GM19238 (cell line): Measurements from ENCODE around the gene ELMO1.

ENCODE experiments used
- DNase-seq: peaks from one replicate; pipeline ENCODE4 v3.0.0; 2011; ENCODE audit warnings: low spot score; ENCODE audit not compliant: insufficient read length

Gene ELMO1, protein sequence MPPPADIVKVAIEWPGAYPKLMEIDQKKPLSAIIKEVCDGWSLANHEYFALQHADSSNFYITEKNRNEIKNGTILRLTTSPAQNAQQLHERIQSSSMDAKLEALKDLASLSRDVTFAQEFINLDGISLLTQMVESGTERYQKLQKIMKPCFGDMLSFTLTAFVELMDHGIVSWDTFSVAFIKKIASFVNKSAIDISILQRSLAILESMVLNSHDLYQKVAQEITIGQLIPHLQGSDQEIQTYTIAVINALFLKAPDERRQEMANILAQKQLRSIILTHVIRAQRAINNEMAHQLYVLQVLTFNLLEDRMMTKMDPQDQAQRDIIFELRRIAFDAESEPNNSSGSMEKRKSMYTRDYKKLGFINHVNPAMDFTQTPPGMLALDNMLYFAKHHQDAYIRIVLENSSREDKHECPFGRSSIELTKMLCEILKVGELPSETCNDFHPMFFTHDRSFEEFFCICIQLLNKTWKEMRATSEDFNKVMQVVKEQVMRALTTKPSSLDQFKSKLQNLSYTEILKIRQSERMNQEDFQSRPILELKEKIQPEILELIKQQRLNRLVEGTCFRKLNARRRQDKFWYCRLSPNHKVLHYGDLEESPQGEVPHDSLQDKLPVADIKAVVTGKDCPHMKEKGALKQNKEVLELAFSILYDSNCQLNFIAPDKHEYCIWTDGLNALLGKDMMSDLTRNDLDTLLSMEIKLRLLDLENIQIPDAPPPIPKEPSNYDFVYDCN

DNA sequence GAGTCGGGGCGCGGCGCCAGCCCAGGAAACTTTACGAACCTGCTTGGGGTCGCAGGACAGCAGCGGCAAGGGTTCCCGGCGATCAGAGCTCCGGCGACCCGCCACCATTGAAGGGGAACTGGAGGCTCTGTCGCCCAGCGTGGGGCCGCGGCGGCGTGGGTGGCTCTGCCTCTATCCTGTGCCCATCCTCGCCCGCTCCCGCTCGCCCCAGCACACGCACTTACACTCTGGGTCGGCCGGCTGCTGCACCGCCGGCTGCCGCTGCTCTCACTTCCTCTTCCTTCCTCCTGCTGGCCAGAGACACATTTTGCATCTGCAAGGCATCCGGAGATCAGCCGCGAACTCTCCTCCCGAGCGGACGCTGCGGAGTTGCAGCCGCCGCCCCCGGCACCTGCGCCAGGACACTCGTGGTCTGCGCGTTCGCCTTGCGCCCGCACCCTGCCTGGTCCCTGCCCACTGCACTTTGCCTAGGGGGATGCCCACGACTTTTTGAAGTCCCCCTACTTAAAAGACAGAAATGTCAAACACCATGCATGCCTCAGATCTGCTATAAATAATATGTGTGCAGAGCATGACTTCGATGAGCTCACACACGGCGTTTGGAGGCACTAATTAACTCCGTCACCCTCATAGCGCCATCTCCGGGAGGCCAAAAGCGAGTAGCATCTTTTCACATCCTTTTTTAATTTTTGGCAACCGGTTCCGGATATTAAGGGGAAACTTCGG lies at the start of gene ELMO1:
ELMO1 (minus strand) TSS at position 229 of the 726 bp plus-strand sequence. CDS start 106,174 bp downstream, outside the sequence.
- DNase-seq = peak; percentile 79

DNA sequence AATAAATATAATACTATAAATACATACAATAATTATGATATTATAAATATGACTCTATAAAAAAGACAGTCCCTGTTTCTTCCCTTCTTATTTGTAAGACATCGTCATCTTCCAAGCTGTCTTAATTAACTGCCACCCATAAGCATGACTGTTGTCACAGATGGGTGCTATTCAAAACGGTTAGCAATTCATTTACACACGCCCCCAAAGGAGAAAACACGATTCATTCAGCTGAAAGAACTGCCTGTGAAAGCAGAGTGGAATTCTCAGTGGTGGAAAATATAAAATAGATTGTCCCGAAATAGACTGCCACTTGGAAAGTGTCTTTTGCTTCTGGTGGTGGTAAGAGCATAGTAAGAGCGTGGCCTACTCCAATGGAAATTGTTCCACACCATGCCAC lies 48.9 kb upstream of the ELMO1 start:
- DNase-seq = no peak

DNA sequence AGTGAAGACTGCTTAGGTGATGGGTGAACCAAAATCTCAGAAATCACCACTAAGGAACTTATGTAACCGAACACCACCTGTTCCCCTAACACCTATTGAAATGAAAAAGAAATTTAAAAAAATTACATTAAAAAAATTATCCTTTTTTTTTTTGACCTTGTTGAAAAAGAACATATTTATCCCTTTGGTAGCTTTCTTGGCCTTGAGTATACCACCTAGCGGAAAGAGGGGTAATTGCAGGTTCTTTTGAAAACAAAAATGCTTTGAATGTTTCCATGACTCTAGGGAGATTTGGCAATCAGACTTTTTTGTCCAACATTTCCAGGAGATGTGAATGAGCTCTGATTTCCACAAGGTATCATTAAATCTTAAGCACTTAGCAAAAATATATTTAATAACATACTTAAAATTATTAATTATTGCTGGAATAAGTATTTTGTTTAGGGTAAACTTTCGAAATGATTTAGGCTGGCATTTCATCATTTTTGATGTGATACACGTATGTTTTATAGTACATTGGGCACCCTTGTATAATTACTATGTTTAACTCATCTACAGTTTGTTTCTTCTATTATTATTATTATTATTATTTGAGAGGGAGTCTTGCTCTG lies 47.0 kb upstream of the ELMO1 start:
- DNase-seq = peak; percentile 9

DNA sequence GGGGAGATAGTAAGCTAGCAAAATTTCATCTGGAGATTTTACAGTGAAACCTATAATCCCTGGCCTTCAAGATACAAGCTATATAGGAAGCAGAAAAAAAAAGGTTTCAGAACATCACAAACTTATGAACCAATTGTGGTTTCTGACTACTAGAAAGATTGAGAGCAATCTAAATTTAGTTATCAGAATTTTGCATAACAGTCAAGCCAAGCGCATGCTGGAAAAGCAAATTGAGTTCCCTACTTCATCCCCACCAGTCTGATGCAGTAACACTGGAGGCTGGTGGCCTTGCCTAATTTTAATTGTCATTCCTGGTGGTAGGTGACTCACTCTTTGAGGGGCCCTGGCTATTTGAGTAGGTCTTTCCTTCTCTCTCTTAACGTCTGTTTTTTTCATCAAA lies 46.3 kb upstream of the ELMO1 start:
- DNase-seq = no peak

DNA sequence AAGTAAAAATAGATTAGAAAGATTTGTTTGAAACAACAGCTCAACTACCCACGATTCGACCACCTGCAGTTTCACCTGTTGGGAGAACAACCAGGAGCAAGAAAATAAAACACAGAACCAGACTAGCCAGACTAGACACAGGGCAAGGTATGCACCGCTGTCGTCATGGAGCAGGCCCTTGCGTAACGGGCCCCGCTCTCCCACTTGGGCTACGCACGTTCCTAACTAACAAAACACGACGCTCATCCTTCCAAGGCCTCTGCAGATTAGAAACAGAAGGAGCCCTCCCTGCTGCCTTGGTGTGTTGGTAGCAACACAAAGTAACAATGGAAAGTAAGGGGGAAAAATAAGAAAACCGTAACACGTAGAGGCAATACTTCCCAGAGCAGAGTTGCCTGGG lies 45.1 kb upstream of the ELMO1 start:
- DNase-seq = no peak

DNA sequence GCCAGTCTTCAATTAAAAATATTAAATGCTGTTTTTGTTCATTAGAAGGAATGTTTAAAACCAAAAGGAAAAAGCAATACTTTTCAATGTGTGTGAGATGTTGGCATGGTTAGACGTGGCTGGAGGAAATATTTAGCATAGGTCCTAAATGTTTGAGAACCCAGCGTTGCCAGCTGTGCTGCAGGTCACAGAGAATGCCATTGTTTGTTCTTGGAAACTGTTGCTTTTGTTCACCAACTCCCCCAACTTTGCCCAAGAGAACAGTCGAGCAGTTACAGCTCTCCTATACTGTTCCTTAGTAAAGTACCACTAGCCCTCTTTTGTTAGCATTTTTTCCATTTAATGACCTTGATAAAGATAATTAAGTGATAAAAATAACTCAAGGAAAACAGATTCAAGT lies 44.5 kb upstream of the ELMO1 start:
- DNase-seq = no peak

DNA sequence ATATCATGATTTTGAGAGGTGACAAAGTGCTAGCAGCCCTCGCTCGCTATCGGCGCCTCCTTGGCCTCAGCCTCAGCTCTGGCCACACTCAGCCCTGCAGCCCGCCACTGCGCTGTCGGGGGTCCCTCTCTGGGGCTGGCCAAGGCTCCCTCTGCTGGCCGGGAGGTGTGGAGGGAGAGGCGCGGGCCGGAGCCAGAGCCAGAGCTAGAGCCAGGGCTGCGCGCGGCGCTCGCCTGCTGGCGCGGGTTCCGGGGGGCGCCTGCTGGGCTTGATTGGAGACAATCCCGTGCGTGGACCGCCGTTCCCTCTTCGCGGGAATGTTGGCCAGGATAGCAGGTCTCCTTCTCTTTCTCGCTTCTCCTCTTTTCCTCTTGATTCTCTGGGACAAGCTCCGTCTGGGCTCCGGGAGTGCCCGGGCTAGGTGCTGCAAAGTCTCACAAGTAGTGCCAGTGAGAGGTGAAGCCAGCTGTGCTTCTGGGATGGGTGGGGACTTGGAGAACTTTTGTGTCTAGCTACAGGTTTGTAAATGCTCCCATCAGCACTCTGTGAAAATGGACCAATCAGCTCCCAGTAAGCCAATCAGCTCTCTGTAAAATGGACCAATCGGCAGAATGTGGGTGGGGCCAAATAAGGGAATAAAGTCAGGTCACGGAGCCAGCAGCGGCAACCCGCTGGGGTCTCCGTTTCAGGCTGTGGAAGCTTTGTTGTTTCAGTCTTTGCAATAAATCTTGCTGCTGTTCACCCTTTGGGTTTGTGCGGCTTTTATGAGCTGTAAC lies 43.4 kb upstream of the ELMO1 start:
- no peak for DNase-seq

DNA sequence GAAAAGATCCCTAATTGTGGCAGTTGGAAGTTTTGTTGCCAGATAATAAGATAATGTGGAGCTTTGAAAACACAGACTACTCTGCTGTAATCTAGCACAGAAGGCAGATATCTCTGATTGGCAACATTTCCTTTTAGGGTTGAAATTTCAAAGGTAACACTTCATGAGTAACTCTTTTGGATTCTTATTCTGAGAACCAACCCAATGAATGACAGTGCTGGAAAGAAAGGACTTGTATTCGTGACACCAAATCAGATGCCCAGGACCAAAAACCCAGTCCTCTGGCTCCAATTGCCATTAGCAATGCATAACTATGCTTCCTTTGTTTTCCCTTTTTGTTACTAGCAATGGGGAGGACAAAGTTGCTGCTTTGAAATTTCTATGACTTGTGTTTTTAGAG lies 41.0 kb upstream of the ELMO1 start:
- no peak for DNase-seq

DNA sequence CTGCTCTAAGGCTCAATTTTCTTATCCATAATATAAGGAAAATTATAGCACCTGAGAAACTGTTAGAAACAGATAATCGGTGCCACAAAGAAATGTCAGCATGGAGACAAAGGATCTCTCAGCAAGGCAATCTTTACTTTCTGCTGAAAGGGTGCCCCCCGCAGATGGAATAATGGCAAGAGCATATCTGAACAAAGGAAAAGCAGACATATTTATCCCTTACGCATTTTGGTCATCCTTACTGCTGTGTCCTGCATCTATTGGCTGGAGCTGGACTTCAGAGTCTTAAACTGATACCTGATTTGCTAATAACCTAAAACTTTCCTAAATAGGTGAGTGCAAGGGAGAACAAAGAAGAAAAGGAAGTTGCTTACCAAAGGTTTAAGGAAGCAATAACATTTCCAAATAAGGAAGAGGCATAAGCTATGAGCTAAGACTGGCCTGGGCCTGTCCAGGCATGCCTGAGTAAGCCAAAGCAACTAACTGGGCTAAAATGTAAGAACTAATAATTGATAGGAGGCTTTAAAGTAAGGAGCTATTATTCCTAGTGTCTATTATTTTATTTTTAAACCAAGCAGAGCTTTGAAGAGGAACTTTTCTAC lies 39.6 kb upstream of the ELMO1 start:
- DNase-seq = no peak

DNA sequence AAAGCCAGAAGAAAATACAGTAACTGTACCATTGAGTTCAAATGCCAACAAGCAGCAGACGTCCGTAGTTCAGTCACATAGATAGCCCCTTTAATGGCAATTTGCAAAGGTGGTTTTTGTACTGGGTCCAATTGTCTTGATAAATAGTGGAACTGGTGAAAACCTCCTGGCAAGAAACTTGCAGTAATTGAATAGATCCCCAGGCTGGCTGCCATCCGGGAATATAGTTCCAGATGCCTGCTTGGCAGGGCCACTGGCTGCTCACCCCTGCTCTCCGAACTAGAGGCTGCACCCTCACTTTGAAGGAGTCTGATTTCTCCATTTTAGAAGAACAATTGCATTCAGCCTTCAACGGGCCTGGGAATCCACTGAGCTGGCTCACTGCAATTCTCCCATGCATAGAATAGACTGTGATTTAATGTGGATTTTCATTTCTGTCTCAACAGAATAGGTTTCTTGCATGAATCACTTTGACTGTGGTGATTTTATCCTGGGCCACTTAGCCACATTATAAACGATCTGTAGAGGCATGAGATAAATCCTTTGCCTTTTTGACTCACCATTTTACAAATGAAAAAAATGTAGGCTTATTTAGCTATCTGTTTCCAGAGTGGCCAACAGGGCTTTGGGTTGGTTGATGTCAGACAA lies 35.9 kb upstream of the ELMO1 start:
- no peak for DNase-seq

DNA sequence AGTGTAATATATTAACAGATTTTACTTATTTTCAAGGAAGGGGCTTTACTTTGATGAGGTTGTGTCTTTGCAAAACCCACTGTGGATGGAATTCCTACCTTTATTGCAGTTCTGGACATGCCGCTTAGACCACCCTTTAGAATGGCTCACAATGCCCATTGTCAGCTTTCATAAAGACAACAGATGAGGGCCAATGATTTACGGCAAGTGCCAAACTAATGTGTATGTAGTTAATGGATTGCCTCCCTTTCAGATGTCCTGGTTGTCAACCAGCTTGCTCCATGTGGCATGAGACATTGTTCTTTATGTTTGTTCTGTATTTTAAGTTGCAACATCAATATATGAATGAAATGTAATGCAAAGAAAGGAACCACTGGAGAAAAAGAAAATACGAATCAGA lies 35.0 kb upstream of the ELMO1 start:
- DNase-seq = no peak

DNA sequence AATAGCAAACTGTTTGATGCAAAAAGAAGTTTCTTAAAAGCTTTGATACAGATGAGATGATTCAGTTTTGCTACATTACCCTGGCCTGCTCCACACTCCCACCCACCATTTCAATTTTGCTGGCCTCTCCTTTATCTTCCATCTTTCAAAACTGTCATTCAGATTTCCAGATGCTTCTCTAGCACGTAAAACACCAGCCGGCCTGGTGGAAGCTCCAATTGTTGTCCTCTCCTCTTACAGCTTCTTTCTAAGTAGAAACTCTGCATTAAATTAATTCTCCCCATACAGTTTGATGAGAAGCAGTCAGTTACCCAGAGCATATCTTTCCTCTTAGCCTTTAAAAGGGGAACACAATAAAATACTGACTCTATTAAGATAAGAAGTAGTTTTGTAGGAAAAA lies 34.3 kb upstream of the ELMO1 start:
- DNase-seq = no peak

DNA sequence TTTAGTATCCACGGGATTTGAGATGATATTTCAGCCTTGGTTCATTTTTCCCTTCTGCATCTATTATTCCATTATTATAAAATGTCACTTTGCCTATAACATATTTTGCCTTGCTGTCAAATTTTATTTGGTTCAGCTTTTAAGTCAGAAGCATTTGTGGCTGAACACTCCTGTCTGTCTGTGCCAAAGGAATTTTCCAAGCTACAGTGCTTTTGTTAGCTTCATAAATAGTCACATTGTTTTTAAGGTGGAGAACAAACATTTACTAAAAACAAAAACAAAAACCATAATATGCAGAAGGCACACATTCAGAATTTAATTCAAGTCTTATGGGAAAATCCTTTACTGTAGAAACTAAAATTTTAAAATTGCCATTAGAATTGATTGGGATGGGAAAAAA lies 33.8 kb upstream of the ELMO1 start:
- DNase-seq = no peak

DNA sequence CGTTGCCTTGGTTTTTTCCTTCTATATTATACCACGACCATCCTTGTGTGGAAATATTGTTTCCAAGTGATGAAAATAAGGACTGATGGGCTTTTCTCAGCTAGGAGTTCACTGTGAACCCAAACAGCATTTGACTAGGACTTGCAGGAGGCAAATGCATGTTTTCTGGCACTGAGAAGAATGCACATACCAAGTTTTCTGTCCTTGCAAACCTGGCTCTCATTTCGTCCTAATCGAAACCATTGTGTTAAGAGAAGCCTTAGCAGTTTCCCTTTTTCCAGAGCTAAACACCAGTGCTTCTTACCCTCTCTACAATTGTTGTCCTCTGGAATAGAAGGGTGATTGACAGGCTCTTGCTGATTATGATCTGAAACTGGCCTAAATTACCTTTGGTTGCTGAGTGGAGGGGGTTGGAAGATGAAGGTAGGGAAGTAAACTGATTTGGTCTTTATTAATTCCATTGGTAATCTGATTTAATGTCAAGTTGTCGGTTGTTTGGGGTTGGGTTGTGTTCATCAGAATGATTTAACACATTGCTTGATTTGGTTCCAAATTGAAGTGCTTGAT lies 33.1 kb upstream of the ELMO1 start:
- DNase-seq = no peak

DNA sequence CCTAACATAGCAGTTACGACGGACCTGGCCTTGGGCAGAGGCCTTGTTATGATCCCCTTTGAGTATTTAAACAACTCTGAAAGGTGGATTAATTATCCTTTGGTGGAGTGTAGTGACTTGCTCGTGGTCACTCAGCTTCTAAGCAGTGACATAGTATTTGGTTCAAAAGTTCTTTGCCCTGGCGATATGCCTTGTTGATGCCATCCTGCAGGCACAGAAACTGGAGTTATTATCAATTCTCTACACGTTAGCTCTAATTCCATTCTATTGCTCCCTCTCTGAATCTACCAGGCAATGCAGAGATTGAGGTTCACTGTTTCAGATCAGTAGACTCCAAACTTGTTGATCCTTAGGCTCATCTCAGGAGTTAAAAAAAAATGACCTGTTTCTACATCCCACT lies 32.5 kb upstream of the ELMO1 start:
- no peak for DNase-seq

DNA sequence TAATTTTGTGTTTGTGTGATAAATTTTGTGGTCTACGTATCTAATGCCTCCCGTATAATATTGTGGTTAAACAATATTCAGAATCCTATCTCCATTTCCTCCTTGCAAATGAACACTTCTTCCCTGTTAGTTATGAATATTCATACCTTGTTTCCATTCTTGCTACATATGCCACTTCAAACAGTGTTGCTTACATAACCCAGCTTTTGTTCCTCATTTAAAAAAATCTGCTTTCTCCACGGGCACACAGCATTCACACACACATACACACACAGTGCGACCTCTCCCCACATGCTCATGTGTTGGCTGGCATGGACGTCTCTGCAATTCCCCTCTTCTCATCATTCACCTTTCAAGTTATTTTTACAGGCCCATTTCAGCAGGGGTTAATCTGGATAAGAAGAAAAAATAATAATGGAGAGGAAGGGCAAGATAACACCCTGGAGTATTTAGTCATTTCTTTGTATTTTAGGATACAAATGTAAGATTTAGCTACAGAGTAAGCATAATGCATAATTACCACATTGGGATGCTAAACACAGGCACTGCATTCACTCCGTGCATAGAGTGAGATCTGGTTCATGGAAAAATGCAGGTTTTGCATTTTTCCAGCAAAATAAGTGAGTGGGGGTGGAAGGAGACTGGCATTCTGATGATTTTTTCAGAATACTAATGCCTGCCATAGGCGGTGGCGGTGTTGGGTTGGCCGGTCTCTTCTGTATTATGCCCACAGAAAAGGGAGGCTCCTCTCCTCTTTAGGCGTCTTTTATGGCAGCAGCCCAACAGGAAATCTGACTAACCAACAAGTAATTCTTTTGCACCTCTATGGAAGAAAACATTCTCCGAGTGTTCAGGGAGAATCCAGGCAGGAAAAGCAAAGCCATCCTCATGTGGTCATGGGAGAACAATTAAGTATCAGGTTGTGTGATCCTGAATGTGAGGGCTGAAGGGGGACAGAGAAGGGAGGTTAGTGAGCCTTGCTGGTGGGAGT lies 31.7 kb upstream of the ELMO1 start:
- DNase-seq = no peak

DNA sequence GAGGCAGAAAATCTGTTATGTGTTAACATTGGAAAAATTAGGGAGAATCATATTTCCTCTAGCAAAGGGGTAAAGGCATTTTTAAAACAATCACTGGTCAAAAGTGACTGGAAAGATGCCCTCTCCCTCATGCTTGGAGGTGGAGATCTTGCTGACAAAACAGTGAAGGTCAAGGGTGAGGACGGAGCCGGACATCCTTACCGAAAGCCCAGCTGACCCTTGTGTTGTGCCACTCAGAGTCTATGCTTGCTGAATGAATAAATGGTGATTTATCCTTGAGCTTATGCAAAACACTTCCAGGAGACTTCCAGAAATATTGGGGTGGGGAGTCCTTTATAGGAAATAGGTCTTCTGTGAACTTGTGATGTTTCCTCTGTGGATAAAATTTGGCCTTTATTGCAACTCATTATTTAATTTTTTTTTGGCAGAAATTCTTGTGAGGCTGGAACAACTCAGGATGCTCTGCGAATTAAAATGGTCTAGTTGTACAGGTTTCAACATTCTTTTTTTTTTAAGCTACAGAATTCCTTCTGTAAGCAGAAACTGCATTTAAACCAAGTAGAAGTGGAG lies 28.3 kb upstream of the ELMO1 start:
- no peak for DNase-seq

DNA sequence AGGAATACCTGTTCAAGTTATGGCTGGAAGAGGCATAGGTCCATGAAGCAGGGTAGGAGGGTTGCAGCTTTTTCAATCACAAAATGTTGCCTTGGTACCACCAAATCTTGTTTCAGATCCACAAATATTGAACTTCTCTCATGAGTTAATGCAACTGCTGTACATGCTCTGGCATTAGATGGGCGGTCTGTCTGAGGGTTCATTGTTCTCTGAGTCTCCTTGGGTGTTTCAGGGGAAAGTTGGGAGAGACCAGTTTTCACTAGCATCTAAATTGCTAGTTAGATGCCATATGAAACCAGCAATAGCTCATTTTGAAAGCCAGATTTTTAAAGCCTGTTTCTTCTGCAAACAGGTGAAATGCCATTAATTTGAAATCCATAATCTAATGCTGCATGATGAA lies 27.8 kb upstream of the ELMO1 start:
- no peak for DNase-seq
